KG1 (cell line): ENCODE results near the gene RNF144B.
"Not testable (repeated sequence)": the region's sequence is repeated elsewhere in the genome, so short reads cannot be mapped to it uniquely, and the experiment has no call there.

ENCODE experiments used
- DNase-seq: peaks from one replicate; lab custom pipeline; 2025; lab: John Stamatoyannopoulos, UW

The RNF144B gene

DNA sequence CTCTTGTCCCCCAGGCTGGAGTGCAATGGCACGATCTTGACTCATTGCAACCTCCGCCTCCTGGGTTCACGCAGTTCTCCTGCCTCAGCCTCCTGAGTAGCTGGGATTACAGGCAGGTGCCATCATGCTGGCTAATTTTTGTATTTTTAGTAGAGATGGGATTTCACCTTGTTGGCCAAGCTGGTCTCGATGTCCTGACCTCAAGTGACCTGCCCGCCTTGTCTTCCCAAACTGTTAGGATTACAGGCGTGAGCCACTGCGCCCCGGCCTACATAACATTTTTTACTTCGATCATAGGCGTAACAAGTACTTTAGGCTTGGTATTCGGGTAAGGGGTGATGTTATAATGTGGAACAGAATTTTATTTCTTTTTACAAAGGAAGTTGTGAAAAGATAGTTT is 22.5 kb downstream of the RNF144B start:
- DNase-seq: not testable (repeated sequence)

GRCh38 chr6:18410412-18410811 is 23.3 kb downstream of the RNF144B start:
- DNase-seq: no peak

DNA sequence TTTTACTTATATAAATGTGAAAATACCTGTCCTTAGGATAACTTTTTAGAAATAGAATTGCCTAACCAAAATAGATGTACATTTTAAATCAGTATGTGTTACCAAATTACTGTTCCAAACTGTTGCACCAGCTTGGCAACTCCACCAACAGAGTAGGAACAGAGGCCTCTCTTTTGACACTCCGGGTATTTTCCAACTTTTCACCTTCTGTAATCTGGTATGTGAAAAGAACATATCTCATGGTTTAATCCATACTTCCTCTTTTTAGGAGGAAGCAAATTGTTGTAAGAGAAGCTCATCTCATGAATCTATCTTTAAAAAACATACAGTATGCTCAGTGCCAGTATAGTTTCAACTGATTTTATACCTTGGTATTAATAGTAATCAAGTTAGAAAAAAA is 24.9 kb downstream of the RNF144B start:
- no peak for DNase-seq

GRCh38 chr6:18412644-18413043 is 25.5 kb downstream of the RNF144B start:
- DNase-seq: no peak

DNA sequence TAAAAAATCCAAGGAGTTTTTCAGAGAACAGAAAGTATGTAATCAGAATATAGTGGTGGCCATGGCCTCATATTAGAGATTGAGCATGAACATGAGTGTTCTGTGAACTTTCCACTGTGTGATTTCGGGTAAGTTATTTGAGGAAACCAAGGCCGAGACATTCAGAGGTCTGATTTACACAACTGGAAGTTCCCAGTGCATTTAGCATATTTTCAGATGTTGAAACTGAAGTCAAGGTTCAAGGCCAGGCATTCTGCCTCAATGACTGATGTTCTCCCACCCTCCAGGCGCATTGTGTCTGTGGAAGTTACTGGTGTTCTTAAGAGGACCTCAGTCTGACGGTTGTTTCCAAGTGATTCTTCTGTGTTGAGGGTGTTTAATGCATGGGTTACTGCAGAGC is 26.2 kb downstream of the RNF144B start:
- DNase-seq: no peak

GRCh38 chr6:18414116-18414515 is 27.0 kb downstream of the RNF144B start:
- no peak for DNase-seq

GRCh38 chr6:18415207-18415606 is 28.1 kb downstream of the RNF144B start:
- DNase-seq: no peak

DNA sequence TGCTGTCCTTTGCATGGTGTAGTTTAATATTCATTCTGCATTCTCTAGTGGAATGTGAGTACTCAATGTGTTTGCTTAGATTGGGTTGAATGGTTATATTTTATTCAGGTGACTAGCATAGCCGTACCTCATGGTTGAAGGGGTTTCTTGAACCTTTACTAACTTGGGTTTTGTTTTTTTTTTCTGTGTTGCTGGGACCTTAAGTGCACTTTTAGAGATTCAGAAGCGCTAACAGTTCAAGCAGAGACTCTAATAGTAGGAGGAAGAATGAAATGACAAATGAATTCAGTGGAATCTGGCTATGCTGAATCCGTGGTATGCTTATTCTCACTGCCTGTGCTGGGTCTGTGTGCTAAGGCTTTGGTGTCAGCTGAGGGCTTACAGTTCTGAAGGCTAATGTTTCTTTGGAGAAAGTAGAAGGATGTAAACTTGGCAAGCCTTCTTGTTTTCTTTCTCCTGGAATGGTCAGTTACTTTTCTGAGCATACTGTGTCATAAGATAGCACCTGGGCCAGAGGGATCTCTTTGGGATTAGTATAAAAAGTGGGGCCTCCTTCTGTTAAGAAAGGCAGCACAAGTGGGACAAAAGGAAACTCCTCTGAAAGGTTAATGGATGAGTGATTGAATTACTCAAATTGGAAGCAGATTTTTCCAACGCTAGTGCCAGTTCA is 28.7 kb downstream of the RNF144B start:
- no peak for DNase-seq

GRCh38 chr6:18416341-18416679 is 29.2 kb downstream of the RNF144B start:
- no peak for DNase-seq

- no peak for DNase-seq
Measured at GRCh38 chr6:18420328-18420727, 33.2 kb downstream of the RNF144B start.

DNA sequence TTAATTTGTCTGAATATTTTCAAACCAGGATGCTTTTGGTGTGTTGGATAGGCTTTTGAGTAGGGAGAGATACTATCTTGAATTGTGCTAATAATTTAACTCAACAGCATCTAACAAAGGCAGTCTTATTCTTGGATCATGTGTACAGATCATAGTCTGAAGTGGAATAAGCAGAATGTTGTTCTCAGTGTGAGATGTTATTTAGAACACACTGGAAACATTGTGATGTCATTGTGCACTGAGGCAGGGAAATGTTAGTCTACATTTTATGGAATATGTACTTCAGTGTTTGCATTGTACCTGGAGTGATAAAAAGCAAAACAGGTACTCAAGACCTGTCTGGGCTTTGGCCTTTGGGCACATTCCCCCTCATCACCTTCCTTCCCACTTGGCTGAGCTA is 35.0 kb downstream of the RNF144B start:
- DNase-seq: no peak

- DNase-seq: no peak
Measured at GRCh38 chr6:18423426-18423825, 36.3 kb downstream of the RNF144B start.

DNA sequence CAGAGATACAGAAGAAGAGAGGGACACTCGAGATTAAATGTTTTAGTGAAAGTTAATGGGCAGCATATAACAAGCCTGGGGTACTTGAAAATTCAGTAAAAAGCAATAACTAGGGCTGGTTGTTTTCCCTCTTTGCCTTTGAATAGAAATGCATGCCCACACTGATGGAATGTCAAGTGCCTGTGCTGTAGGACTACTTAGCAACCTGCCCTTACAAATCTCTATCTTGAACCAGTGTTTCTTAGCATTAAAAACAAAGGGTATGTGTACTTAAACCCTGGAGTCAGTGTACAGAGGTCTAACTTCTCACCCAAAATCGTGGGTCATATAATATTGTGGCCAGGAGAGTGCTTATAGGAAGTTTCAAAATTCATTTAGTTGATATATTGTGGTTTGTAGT is 37.1 kb downstream of the RNF144B start:
- DNase-seq: no peak

DNA sequence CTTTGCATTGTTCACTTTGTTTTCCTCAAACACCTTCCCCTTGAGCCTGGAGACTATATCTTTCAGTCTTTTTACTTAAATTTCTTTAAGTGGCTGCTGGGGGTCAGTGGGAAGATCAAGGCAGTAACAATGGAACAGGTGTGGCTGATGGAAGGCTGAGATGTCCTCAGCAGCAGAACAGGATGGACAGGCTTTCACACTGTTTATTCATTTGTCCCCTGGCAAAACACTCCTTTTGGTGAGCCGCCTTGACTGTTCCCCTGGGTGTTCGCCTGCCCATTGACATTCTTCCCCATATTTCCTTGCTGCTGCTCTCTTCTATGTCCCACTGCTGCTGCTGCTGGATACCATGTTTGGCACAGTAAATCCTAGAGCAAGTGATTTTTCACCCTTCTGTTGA is 38.1 kb downstream of the RNF144B start:
- no peak for DNase-seq

GRCh38 chr6:18427296-18427695 is 40.1 kb downstream of the RNF144B start:
- no peak for DNase-seq

DNA sequence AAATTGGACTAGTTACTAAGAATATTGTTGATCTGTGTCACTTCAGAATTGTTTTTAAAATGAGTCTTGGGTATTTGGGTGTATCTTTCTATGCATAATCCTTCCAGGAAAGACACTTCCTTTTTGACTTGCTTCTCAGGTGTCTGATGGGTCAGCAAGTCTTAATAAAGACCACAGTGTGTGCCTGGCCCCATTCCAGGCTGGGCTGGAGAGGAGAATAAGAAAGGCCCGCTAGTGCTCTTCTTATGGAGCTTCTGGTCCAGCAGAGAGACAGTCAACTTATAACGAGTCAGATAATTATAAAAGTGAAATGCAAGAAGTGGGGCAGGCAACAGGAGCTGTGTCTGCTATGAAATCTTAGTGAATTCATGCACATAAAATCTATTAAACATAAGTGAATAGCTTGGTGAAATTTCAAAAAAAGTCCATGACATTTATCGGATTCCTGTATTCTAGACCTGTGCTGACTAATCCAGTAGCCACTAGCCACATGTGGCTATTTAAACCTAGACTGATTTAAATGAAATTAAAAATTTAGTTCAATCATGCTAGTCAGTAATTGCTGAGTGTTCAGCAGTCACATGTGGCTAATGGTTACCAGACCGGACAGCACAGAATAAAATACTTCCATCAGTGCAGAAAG is 42.6 kb downstream of the RNF144B start:
- no peak for DNase-seq

GRCh38 chr6:18431581-18431980 is 44.4 kb downstream of the RNF144B start:
- no peak for DNase-seq

DNA sequence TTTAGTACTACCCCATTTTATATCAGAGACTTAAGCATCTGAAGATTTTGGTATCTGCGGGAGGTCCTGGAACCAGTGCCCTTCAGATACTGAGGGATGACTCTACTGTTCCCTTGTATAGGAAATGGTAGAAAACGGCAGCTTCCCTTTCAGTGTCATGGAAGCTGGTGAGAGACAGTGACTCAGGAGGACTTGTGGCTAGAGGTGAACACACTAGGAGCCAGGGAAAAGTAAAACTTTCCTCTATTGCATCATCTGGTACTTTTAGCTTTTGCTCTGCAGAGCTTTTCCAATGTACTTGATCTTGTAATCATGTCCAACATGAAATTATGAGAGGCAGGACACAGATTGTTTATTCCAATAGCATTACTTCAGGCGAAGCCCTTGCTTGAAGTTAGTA is 45.0 kb downstream of the RNF144B start:
- no peak for DNase-seq

- no peak for DNase-seq
Measured at GRCh38 chr6:18432619-18433018, 45.5 kb downstream of the RNF144B start.

GRCh38 chr6:18433059-18433458 is 45.9 kb downstream of the RNF144B start:
- DNase-seq: no peak

- DNase-seq: no peak
Measured at GRCh38 chr6:18436341-18436740, 49.2 kb downstream of the RNF144B start.

- no peak for DNase-seq
Measured at GRCh38 chr6:18439581-18439980, 52.4 kb downstream of the RNF144B start.

DNA sequence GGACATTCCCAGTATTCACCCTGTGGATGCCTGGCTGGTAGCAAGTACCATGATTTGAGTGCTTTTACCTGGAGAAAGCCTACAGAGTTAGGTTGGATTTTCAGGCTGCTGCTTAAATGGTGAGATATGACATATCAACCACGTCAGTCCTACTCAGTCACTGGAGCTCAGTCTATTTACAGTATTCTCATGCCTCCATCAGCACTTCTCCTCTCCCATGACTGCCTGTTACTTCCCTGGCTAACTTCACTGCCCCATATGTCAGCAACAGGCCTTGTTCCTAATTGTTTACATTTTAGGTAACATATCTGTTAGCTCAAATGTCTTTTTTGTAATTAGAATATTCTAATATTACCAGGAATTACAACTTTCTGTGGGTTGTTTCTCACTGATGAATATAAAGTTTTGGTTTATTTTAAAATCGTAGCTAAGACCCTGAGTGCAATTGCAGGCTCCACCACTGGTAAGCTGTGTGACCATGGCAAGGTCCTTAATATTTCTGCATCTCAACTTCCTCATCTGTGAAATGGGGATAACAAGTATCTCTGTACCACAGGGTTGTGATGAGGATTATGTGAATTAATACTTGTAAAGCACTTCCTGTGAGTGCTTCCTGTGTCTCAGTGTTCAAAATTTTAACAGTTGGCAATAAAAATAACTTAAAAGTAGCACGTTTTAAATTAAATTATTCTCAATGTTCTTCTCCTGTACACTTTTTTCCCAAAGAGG is 54.3 kb downstream of the RNF144B start:
- DNase-seq: no peak

GRCh38 chr6:18444111-18444510 is 57.0 kb downstream of the RNF144B start:
- DNase-seq: no peak
